COLO668 (cell line): ENCODE measurements around the gene C3orf80.
"Not testable (repeated sequence)": the region's sequence is repeated elsewhere in the genome, so short reads cannot be mapped to it uniquely, and the experiment has no call there.

Experiments
- DNase-seq: peaks from one replicate; lab custom pipeline; 2025; ENCODE audit not compliant: unreplicated experiment; lab: John Stamatoyannopoulos, UW

Gene C3orf80

DNA sequence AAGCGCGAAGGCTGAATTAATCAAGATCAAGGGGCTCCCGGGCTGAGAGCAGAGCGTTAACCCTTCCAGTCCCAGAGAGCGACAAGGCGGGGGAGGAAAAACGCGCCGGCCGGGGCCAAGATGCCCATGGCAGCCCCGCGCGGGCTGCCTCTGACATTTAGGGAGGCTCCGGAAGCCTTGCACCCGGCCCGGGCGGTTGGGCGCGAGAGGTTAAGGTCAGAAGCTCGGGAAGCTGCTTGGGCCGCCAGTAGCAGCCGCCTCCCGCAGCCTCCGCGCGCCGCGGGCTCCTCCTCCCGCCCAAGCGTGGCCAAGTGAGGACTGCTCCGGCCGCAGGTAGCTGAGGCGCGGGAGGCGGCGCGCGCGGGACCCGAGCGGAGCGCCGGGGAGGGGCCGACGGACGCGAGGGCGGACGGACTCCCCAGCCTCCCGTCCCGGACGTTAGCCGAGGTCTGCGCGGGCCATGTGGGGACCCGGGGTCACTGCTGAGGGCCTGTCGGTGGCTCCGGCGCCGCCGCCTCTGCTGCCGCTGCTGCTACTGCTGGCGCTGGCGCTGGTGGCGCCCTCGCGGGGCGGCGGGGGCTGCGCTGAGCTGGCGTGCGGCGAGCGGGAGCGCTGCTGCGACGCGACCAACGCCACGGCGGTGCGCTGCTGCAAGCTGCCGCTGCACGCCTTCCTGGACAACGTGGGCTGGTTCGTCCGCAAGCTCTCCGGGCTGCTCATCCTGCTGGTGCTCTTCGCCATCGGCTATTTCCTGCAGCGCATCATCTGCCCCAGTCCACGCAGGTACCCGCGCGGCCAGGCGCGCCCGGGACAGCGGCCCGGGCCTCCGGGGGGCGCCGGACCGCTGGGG lies at the start of gene C3orf80:
Gene C3orf80, plus strand, starts transcription at position 247 of the 850 bp plus-strand sequence. Its CDS starts 214 bp downstream, at position 461.
- peak; percentile 78 for DNase-seq

DNA sequence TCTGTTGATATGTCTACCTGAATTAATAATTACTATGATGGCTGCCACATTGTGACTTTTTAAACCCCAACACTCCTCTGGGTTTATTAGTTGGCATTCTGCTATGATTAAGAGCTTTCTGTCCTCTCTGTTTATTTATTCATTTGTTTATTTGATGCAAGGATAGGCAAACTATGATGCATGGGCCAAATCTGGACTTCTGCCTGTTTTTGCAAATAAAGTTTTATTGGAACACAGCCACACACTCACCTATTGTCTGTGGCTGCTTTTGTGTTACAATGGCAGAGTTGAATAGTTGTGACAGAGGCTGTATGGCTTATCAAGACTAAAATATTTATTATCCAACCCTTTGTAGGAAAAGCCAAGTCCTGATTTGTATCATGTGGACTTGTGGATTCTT lies 48.3 kb upstream of the C3orf80 start:
- DNase-seq, result no peak

DNA sequence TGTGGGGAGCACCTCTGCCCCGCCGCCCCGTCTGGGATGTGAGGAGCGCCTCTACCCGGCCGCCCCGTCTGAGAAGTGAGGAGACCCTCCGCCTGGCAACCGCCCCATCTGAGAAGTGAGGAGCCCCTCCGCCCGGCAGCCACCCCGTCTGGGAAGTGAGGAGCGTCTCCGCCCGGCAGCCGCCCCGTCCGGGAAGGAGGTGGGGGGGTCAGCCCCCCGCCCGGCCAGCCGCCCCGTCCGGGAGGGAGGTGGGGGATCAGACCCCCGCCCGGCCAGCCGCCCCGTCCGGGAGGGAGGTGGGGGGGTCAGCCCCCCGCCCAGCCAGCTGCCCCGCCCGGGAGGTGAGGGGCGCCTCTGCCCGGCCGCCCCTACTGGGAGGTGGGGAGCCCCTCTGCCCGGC lies 46.6 kb upstream of the C3orf80 start:
- DNase-seq, result not testable (repeated sequence)

DNA sequence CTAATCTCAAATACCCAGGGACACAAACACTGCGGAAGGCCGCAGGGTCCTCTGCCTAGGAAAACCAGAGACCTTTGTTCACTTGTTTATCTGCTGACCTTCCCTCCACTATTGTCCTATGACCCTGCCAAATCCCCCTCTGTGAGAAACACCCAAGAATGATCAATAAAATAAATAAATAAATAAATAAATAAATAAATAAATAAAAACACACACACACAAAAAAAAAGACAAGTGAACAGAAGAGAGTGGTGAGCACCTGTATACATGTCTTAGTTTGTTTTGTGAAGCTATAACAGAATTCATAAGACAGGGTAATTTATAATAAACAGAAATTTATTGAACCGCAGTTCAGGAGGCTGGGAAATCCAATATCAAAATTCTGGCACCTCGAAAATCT lies 45.8 kb upstream of the C3orf80 start:
- not testable (repeated sequence) for DNase-seq

DNA sequence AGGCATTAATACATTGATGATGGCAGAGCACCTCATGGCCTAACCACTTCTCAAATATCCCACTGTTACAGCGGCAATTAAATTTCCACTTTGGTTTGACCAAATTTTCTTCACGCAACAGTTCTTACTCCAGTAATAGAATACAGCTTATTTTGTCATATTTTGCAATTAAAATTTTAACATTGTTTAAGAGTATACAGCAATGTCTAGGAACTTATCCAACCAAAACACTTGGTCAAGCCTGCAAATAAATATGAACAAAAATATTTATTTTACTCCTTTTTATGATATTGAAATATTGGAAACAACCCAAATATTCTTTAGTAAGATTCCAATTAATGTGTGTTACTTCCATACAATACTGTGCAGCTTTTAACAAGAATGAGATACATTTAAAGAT lies 45.3 kb upstream of the C3orf80 start:
- no peak for DNase-seq

DNA sequence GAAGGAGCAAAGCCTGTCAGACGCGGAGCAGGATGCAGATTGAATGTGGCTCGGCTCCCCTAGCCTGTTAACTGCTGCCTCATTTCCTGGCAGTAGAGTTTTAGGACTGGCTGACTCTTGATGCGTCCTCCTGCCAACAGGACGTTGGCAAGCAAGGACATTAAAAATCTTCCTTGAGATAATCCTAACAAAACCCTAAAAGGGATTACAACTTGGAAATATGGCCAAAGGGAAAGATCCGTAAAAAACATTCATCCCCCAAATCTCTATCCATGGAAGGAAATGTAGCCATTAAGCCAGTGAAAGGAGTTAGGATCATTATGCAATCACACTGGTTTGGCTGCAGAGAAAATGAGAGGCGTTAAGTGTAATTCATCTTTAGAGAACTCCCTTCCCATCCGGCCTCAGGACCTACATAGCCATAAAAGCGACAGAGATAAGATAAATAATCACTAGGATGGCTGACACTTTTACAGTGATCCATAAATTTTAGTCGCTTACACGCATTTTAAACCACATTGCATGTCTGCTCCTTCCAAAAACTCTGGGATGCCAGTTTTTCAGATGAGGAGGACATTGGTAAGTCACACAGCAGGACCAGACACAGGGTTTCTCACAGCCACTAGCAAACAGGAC lies 44.5 kb upstream of the C3orf80 start:
- no peak for DNase-seq

DNA sequence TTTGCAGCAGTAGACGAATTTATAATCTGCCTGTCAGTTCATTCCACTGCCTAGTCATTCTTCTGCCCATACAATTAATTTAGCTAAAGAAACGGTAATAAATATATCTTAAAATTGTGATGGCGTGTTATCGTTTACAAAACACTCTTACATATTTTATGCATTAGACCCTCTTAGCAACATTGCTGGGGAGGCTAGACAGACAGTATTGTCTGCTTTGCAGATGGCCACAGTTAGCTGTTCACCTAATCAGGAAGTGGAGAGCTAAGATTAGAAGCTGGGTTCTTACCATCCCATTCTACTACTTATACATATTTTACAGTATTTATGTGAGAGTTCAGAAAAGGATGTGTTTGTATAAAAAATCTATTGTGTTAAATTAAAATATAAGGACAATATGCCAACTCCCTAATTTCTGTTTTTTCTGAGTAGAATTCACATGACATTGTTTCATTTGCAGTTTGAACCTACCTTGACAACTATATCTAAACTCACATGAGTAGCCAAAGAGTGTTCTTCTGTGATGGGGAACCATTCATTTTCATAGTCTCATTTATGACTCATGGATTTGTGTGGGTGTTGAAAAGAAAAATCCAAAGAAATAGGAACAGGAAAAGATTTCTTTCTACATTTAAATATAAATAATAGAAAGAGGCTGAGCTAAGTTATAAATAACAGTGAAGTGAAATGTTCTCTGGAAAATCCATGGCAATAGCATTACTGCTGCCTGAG lies 41.7 kb upstream of the C3orf80 start:
- DNase-seq, result no peak

DNA sequence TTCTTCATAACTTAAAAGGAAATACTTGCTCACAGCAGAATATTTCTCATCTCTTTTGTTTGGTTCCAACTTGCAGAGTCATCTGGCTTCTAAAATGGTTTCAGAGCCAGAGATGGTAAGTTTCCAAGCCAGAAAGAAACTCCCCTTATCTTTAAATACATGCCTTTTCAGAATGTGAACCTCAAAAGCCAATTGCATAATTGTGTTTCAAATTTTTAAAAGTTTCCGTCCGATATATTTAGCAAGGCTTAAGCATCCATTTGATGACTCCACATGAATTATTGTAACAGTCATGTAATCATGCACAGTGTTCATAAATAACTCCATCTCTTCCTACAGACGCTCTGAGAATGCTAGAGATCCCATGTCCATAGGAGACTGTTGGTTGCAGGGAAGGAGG lies 40.6 kb upstream of the C3orf80 start:
- DNase-seq, result no peak

DNA sequence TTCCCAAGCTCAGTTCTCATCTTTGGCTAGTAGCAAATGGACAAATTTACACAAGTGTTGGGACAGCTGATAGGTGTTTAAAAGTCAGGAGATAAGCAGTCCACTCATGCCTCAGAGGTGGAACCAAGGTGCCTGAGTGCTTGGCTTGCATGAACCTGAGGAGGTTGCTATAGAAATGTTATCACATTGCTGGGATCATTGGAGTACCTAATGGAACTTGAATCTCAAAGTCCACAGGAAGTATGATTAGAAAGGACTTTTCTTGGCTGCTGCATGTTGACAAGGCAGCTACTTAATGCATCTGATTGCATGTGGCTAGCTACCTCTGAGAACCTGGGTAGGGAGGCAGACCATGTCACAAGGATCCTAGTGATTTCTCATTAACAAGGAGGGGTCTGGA lies 39.5 kb upstream of the C3orf80 start:
- DNase-seq, result no peak

DNA sequence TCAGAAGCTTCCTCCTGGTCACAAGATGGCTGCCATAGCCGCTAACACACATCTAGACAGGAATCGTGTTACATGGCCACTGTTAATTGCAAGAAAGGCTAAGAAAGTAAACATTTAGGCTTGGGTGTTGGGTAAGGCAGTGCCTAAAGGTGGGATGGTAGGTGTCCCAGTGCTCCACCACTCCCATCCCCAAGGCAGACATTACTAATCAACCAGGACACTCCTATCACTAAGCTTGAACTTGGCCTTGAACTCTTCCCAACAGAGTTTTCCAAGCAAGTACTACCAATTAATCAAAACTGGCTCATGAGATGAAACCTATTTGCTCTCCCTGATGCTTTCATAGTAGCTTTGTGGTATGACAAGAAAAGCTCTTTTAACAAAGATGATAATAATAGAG lies 37.9 kb upstream of the C3orf80 start:
- DNase-seq, result no peak

DNA sequence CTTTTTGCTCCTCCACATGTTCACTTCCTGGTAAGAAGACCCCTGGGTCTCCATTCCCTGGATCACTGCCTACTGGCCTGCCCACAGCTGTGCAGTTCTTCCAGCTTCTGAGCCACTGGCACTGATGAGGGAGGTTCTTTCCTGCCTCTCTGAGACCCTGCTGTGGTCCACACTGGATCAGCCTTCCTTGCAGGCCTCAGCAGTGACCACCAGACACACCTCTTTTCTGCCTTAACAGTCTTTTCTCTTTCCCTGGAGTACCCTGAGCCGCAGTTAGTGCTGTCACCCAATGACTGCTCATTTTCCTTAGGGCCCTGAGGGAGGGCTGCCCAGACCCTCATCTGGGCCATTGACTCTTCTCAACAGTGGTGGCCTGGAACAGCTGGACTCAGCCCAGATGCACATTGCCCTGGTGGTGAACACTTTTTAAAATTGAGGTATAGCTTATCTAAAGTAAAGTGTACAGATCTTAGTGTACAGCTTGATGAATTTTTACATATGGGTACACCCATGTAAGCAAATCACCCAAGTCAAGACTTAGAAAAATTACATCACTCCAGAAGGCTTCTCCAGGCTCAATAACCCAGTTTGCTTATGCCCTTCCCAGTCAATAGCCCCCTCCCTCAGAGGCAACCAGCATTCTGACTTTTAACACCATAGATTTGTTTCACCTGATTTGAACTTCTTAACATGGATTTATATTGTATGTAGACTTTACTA lies 32.8 kb upstream of the C3orf80 start:
- no peak for DNase-seq

DNA sequence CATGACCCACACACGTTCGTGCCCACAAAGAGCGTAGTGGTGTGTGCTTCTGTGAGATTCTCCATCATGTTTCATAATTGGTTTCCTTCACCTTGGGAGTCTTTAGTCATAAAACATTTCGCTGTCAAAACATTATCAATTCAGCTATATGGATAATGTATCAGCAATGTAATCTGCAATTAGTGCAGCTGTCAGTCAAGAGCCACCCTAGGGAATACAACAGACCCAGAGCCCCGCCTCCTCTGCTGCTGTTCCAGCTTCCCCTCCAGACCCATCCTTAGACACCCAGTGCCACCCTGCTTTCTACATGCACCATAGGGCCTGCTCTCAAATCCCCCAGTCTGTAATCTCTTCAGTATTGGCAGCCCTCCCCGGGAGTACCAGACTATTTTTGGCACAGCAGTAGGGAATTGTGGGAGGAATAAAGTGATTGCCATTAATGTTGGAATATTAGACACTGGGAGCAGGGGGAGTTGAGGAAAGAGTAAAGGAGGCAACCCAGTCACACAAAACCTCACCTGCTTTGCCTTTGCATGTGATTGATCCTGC lies 31.5 kb upstream of the C3orf80 start:
- no peak for DNase-seq

DNA sequence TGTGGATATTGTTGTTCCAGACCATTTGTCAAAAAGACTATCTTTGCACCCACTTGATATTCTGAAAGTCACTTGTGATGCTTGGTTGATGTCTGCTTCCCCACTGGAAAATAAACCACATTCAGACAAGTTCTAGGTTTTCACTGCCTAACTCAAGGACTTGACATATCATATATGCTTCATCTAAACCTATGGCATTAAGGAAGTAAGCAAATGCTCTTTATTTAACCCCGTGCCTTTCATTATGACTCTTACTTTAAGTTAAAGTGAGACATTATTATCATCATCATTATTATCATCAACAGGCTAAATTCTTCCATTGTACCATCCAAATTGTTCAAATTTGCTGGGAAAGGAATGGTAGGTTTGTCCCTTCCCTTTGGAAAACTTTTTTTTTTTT lies 30.8 kb upstream of the C3orf80 start:
- no peak for DNase-seq

DNA sequence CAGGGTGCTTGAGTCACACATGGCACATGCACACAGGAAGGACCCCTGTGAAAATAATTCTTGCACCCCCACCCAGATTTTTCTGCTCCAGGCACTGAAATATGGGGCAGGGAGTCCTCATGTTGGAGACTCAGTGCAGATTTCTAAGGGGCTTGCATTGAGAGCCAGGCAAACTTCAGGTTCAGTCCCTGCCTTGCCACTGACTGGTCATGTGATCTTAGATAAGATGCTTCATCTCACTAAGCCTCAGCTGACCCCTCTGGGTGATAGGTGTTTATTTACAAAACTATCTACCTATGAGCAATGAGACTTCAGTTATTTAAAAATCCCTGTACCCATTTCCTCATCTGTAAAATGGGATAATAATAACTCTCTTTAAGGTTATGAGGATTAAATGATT lies 30.1 kb upstream of the C3orf80 start:
- no peak for DNase-seq

DNA sequence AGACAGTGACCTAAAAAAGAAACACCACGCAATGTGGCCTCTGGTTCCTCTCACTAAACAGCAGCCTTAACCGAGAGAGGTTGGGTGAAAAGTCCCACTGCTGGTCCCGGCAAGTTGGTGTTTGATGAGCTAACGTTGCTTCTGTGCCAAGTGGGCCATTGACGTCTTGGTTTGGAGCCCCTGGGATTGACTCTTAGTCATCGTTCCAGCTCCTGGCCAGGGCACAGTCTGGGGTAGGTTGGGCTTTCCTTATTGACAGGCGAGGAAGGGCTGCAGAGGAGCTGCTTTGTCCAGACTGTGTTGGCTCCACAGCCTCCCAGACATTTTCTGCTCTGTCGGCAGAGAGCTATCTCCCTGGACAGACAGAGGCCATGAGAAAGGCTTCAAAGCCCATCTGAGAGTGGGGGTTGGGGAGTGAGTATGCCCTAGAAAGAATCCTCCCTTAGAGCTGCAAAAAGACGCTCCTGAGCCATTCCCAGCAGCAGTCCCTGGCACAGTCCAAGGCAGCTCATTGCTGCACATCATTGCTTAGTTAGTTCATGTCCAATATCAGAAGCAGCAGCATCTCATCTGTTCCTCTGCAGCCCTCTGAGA lies 28.6 kb upstream of the C3orf80 start:
- DNase-seq, result no peak

DNA sequence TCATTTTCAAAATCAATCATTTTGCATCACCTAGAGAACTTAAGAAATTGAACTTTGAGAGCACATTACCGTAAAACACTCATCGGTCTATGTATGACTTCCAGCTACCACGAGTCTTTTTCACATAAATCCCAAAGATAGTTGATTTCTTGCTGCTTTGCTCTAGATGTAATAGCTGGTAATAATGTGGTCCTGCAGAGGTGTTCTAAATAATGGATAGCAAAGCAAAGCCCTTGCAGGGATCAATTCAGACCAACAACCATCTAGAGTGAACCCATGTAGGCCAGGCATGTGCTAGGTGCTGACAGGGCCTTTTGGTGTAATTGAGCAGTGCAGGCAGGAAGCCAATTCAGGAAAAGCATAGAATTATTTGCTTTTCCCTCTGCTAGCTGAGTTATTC lies 26.1 kb upstream of the C3orf80 start:
- no peak for DNase-seq

DNA sequence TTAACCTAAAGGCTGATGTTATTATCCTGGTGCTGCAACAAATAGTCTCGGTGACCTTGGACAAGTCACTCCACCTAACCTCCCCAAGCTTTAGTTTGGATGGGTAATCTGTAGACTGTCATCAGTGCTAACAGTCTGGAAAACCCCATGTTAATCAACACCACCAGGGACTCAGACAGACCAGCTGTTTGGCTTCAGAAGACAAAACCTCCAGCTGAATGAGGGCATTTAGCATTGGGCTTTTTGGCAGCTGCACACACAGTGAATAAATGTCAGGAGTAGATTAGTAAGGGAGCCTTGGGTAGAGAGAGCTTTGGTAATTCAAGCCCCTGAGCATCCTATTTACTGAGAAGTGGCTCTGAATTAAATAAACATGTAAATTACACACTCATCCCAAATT lies 24.9 kb upstream of the C3orf80 start:
- DNase-seq, result peak; percentile 47

DNA sequence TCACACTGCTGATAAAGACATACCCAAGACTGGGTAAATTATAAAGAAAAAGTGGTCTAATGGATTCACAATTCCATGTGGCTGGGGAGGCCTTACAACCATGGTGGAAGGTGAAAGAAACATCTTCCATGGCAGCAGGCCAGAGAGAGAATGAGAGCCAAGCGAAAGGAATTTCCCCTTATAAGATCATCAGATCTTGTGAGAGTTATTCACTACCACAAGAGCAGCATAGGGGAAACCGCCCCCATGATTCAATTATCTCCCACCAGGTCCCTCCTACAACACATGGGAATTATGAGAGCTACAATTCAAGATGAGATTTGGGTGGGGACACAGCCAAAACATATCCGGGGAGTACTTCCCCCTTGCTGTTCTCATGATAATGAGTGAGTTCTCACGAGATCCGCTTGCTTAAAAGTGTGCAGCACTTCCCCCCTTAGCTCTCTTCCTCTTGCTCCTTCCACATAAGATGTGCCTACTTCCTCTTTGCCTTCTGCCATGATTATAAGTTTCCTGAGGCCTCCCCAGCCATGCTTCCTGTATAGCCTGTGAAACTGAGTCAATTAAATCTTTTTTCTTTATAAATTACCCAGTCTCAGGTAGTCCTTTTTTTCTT lies 20.7 kb upstream of the C3orf80 start:
- DNase-seq, result not testable (repeated sequence)

DNA sequence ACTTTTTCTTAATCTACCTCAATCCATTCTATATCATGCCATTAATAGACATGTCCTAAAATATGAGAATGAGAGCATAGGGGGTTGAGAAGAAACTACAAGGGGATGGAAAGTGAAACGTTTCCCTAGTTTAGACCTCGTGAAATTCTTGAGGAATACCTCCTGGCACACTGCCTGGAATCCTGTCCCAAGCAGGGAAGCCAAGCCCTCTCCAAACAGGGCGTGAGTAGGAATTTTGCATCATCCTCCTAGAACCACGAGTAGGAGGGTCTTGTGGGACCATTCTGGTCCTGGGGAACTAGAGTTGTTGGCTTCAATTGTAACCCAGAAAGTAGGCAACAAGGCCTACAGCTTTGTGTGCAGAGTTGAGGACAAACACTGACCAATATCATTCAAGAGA lies 19.6 kb upstream of the C3orf80 start:
- DNase-seq, result no peak

DNA sequence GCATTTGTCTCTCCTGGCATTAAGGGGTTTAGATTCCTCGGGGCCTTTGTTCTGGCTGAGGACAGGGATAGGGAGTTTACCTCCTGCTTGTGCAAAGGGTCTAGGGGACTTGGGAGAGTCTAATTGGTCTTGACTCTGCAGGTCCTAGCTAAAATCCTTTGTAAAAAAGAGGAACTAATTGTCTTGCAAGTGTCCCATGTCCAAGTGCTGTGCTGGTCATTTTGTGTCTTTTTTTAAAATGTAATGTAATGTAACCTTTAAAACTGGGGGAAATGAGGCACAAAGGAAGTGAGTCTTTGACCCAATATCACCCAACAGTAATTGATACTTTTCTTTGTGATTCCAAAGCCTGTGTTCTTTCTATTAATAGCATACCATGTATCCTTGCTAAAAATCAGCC lies 14.9 kb upstream of the C3orf80 start:
- DNase-seq, result no peak
